ENCODE data around the gene SYTL2. TPM values are rescaled to one million over a fixed set of nuclear protein-coding genes. Genes with fewer than 3 reads are reported as not detected.
"Not testable (repeated sequence)": the region's sequence is repeated elsewhere in the genome, so short reads cannot be mapped to it uniquely, and the experiment has no call there.

The SYTL2 gene, protein sequence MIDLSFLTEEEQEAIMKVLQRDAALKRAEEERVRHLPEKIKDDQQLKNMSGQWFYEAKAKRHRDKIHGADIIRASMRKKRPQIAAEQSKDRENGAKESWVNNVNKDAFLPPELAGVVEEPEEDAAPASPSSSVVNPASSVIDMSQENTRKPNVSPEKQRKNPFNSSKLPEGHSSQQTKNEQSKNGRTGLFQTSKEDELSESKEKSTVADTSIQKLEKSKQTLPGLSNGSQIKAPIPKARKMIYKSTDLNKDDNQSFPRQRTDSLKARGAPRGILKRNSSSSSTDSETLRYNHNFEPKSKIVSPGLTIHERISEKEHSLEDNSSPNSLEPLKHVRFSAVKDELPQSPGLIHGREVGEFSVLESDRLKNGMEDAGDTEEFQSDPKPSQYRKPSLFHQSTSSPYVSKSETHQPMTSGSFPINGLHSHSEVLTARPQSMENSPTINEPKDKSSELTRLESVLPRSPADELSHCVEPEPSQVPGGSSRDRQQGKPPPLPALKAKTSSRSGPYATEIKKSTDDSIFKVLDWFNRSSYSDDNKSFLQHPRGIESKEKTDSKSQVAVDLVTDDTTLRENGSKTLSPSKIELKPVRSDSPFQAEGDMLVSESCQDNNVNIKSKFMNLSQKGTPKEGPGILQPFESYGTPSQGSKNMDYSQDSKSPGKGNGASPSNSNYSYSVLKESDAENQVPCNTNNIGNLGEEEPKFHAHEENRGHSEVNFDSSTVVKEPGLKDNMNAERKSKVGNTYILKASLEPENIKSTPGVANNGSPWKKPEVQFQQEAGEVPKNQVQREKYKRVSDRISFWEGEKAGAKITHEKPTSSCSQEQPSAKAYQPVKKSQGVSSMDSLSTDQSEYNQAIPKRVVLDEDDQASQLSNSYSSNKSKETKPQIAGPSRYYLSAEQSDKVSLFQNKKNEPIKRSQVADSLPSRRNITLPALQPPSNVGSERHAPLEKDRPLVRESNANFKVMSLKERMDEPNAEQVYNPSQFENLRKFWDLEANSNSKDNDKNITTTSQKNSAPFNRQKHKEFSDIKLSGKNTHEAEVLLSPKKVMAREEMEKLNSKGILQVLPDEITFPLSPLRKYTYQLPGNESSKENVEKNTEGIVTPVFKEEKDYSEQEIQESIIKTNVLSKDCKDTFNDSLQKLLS (N-terminal part only)
- total RNA-seq, result 10 to 100 TPM in 2 of 7 donors, 1 to 10 TPM in 5; 4.2 to 13.7 (median 8.2) TPM
- 10 to 100 TPM in 1 of 2 donors, 1 to 10 TPM in 1; 7.9 to 26.1 TPM for polyA plus RNA-seq
- long read RNA-seq, donor 1, result 0 reads
- long read RNA-seq, donor 2, result 0 reads
- long read RNA-seq, donor 3, partial matches to known transcripts, result 0 of 9 reads
- long read RNA-seq, donor 3, other reads (novel, unspliced or antisense), result 8 of 9 reads

DNA sequence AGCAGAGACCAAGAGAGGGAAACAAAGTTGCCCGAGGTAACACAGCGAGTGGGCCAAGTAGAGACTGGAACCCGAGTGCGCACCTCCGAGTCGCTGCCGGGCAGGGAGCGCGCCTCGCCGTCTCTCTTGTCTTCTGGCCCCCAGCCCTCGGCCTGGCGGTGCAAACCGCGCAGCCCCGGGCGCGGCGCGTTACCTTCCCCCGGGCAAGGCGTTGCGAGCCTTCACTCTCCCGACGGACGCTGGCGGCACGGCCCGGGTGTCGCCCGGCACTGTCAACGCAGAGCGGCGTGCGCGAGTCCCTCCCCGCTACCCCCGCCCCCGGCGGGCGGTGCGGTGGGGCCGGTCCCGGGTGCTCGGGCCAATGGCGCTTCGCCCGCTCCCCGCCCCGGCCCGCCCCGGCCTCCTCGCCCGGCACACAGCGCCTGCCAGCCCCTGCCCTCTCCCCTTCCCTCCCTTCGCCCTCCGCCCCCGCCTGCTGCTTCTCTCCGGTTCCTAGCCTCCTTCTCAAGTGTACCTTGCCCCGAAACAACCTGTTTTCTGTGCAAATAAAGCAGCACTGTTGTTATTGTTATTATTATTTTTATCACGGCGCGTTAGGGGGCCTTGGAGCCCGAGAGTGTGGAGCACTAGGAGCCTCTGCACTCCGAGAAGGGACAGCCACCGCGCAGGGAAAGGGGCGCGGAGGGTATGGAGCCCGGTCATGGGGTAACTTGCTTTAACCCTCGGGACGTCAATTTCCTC lies at the start of gene SYTL2:
Gene SYTL2, minus strand, starts transcription at position 271 of the 741 bp plus-strand sequence. CDS start 53,416 bp downstream, outside the sequence.
- Histone ChIP-seq H3K27ac (no peak within 1 kb of the TSS), H3K36me3 (no peaks in the 10 kb centered on the region), H3K4me3 (peak within 1 kb of the TSS; percentile 76), H3K9me3 (no peaks in the 10 kb centered on the region), H3K4me1 (ENCODE audit: insufficient read depth) (peaks cover 3% of the 10 kb centered on the region), H3K27me3 (no peaks in the 10 kb centered on the region)
- intact Hi-C loops (cut with DNase I), result loop anchor here in 2 of 4 donors (5.0 to 10.0 kb wide), 2 partner anchors 49 to 116 kb away; no protein-coding TSS in a partner anchor
- DNase-seq, result peak; percentile 35 to 68 (median 61)
- WGBS, 3 donors, result 1% methylated on average over 42 to 72 of the region's 72 CpGs
- TF ChIP-seq, protein P1, sequence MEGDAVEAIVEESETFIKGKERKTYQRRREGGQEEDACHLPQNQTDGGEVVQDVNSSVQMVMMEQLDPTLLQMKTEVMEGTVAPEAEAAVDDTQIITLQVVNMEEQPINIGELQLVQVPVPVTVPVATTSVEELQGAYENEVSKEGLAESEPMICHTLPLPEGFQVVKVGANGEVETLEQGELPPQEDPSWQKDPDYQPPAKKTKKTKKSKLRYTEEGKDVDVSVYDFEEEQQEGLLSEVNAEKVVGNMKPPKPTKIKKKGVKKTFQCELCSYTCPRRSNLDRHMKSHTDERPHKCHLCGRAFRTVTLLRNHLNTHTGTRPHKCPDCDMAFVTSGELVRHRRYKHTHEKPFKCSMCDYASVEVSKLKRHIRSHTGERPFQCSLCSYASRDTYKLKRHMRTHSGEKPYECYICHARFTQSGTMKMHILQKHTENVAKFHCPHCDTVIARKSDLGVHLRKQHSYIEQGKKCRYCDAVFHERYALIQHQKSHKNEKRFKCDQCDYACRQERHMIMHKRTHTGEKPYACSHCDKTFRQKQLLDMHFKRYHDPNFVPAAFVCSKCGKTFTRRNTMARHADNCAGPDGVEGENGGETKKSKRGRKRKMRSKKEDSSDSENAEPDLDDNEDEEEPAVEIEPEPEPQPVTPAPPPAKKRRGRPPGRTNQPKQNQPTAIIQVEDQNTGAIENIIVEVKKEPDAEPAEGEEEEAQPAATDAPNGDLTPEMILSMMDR (IDR thresholded peaks at IDR 0.05), result no peak
- TF ChIP-seq POLR2A (IDR thresholded peaks at IDR 0.05), result peak; percentile 19

DNA sequence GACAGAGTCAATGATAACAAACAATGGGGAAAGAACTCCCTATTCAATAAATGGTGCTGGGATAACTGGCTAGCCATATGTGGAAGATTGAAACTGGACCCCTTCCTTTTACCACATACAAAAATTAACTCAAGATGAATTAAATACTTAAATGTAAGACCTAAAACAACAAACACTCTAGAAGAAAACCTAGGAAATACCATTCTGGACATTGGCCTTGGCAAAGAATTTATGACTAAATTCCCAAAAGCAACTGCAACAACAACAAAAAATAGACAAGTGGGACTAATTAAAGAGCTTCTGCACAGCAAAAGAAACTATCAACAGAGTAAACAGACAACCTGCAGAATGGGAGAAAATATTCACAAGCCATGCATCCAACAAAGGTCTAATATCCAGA lies 48.6 kb upstream of the SYTL2 start:
- H3K27me3 ChIP-seq; H3K4me3 ChIP-seq; H3K36me3 ChIP-seq; H3K27ac ChIP-seq; H3K9me3 ChIP-seq; H3K4me1 ChIP-seq (ENCODE audit: insufficient read depth); DNase-seq: not testable (repeated sequence)
- intact Hi-C loops (cut with DNase I), result loop anchor here in 3 of 4 donors (10.0 kb wide), 3 partner anchors 335 to 355 kb away; no protein-coding TSS in a partner anchor

- H3K27ac ChIP-seq, result no peak overlapping the region
- intact Hi-C loops (cut with DNase I), result loop anchor here in 3 of 4 donors (10.0 kb wide), 3 partner anchors 338 to 358 kb away; no protein-coding TSS in a partner anchor
- H3K9me3 ChIP-seq, result no peaks in the 10 kb centered on the region
- DNase-seq, result no peak
- H3K36me3 ChIP-seq, result no peaks in the 10 kb centered on the region
- no peaks in the 10 kb centered on the region for H3K4me1 ChIP-seq (ENCODE audit: insufficient read depth)
- H3K27me3 ChIP-seq, result no peaks in the 10 kb centered on the region
- TF ChIP-seq POLR2A (IDR thresholded peaks at IDR 0.05) (no peak), EP300 (IDR thresholded peaks at IDR 0.05) (no peak)
- TF ChIP-seq, protein P1 (IDR thresholded peaks at IDR 0.05), result no peak
- WGBS, 3 donors, result 93 to 96% (median 95%) methylated on average over 10 of the region's 10 CpGs
- H3K4me3 ChIP-seq, result no peak overlapping the region
Observed at GRCh38 chr11:85857098-85857497, 46.2 kb upstream of the SYTL2 start.

DNA sequence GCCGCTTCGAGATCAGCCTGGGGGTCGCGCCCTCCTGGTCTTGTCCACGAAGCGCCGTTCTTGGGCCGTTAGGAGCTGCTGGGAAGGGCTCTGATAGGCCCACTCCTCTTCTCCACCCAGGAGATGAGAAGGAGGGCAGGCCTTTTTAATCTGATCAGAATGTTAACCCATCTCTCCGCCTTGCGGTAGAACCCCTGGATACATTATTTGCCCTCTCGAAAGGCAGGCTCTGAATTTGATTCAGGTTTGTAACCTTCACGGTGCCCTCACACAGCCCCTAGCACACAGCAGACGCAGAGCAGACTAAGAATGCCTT lies 44.4 kb upstream of the SYTL2 start, which contains the start of gene CCDC83:
Gene CCDC83, plus strand, starts transcription at position 43 of the 316 bp plus-strand sequence. CDS start 9,741 bp downstream, outside the sequence.
- Histone ChIP-seq H3K4me3 (peak within 1 kb of the TSS; percentile 61), H3K9me3 (no peaks in the 10 kb centered on the region), H3K27ac (peak within 1 kb of the TSS; percentile 31 to 76), H3K36me3 (no peaks in the 10 kb centered on the region), H3K27me3 (no peaks in the 10 kb centered on the region), H3K4me1 (ENCODE audit: insufficient read depth) (no peaks in the 10 kb centered on the region)
- TF ChIP-seq EP300 (IDR thresholded peaks at IDR 0.05) (no peak), POLR2A (IDR thresholded peaks at IDR 0.05) (no peak)
- TF ChIP-seq, protein P1 (IDR thresholded peaks at IDR 0.05), result no peak
- intact Hi-C loops (cut with DNase I), result loop anchor here in 3 of 4 donors (10.0 kb wide), 3 partner anchors 340 to 360 kb away; no protein-coding TSS in a partner anchor
- no peak for DNase-seq
- WGBS, 3 donors, result 31 to 32% (median 31%) methylated on average over 13 of the region's 13 CpGs

Measured in ovary (tissue), 10 donors.